Upper lobe of left lung (tissue), 4 donors: Measurements from ENCODE around the gene MOGAT1.

Source experiments
- CTCF ChIP-seq, 6 experiments: fragments of 450-650 bp in 4 of 6; fragments of 200-600 bp in 2 of 6; sonication (generic) in 2 of 6; IDR thresholded peaks; one replicate each; pipeline ENCODE4 v1.5.1; 2016 to 2019; ENCODE audit warnings: antibody characterized with exemption in 6 of 6
- POLR2AphosphoS5 ChIP-seq, 2 donors: sonication (generic); formaldehyde crosslinking; IDR thresholded peaks; one replicate each; pipeline ENCODE4 v1.5.1; 2017; ENCODE audit warnings: antibody characterized with exemption in 2 of 2

DNA sequence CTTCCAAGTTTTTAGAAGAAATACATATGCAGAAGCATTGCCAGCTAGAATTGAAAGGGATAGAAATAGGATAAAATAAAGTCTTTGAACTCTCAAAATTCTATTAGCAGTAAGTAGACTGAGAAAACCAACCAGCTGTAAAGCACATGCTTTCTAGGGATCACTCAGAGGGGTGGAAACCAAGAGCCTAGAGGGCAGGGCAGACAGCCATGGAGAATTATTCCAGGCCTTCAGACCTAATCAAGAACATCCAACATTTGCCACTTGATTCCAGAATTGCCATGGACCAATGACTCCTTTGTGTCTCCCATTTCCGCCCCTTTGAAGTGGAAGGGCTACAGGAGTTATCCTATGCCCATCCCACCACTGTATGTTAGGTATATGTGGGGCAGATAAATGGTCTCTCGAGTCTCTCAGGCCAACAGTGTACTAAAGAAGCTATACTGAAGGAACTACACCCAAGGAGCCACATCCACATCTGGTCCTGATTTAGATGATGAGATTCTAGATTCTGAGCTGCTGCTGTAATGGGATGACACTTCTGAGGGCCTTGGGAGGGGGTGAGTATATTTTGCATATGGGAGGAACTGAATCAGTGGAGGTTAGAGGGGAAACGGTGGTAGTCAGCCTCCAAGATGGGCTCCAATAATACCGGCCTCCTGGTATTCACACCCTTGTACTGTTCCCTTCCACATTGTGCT is 19.6 kb upstream of the MOGAT1 start:
- TF ChIP-seq CTCF (IDR thresholded peaks at IDR 0.05) = no peak
- no peak for TF ChIP-seq POLR2AphosphoS5 (IDR thresholded peaks at IDR 0.05)
